Rectal smooth muscle tissue (tissue), 1 donor: ENCODE results near the gene EXD3.
A peak's percentile ranks its signal among the peaks of the same experiment; 100 is the strongest.
"Not testable (repeated sequence)": the region's sequence is repeated elsewhere in the genome, so short reads cannot be mapped to it uniquely, and the experiment has no call there.

Experiments used
- H3K27ac ChIP-seq: one replicate; pipeline ENCODE4 v1.7.0; 2013; ENCODE audit warnings: low read depth, low read length, inconsistent platforms
- H3K27me3 ChIP-seq: one replicate; pipeline ENCODE4 v1.7.0; 2013; ENCODE audit warnings: low read length; ENCODE audit not compliant: control insufficient read depth, insufficient read depth
- H3K36me3 ChIP-seq: one replicate; pipeline ENCODE4 v1.7.0; 2013; ENCODE audit warnings: low read length; ENCODE audit not compliant: control insufficient read depth, insufficient read depth
- H3K4me1 ChIP-seq: one replicate; pipeline ENCODE4 v1.7.0; 2013; ENCODE audit warnings: low read length; ENCODE audit not compliant: control insufficient read depth, insufficient read depth
- H3K4me3 ChIP-seq: one replicate; pipeline ENCODE4 v1.7.0; 2013; ENCODE audit warnings: low read length
- H3K9ac ChIP-seq: one replicate; pipeline ENCODE4 v1.7.0; 2013; ENCODE audit warnings: low read length

Gene EXD3

DNA sequence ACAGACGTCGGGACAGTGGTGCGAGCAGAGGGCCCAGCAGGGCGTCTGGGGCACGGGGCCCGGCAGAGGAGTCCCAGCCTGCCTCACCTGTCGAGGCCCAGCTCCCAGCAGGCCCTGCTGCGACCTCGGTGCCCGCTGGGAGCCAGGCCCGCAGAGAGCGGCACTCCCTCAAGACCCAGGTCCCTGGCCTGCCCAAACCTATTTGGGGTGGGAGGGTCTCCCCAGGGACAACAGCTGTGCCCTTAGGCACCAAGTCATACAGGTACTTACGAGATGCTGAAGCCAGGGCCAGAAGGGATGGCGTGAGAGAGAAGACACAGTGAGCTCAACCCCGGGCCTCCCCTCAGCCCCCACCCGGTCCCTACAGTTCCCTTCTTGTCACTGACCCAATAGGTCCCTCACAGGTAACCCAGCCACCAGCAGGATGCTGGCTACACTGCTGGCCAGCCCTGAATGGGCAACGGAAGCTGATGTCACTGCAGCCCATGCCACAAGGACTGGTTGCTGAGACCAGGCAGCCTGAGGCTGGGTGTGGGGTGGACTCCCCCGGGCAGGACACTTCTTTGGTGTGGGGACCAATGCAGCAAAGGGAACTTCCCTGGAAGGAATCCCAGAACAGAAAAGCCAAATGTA, 32.5 kb upstream of the EXD3 start:
- Histone ChIP-seq H3K27ac (no peak overlapping the region), H3K4me1 (peaks cover 15% of the 10 kb centered on the region), H3K9ac (no peak overlapping the region), H3K4me3 (no peak overlapping the region), H3K27me3 (no peaks in the 10 kb centered on the region), H3K36me3 (peaks cover 4% of the 10 kb centered on the region)

DNA sequence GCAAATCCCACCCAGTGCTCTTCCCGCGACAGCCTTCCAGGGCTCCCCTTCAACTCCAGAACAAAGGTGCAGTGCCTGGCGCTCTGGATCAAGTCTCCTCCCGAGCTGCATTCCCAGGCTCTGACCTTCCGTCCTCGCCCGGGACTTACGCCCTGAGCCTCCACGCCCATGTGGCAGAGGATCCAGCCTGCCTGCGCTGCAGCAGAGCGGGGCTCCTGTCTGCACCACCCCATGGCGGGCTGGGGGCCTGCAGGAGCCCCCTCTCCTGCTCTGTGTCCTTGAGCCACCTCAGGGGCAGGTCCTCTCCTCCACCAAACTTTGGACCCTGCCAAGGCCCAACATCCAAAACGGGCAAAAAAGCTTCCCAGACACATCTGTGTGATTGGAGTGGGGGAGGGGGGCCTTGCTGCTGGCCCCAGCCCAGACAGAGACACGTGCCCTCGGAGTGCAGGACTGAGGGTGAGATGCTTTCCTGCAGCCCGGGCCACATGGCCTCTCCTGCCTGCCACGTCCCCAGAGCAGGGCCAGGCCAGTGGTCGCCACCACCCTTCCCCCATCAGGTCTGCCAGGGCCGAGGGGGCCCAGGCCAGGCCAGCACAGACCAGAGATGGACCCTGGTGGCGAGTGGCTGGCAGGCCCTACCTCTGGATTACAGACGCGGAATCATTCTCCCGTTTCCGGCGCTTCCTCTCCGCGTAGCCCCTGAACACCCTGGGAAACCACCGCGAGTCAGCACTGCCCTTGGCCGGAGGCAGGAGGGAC, 31.8 kb upstream of the EXD3 start:
- no peaks in the 10 kb centered on the region for H3K27me3 ChIP-seq
- H3K4me3 ChIP-seq: peak overlapping the region; percentile 82
- peaks cover 15% of the 10 kb centered on the region for H3K4me1 ChIP-seq
- peak overlapping the region; percentile 70 for H3K27ac ChIP-seq
- peak overlapping the region; percentile 57 for H3K9ac ChIP-seq
- peaks cover 4% of the 10 kb centered on the region for H3K36me3 ChIP-seq

DNA sequence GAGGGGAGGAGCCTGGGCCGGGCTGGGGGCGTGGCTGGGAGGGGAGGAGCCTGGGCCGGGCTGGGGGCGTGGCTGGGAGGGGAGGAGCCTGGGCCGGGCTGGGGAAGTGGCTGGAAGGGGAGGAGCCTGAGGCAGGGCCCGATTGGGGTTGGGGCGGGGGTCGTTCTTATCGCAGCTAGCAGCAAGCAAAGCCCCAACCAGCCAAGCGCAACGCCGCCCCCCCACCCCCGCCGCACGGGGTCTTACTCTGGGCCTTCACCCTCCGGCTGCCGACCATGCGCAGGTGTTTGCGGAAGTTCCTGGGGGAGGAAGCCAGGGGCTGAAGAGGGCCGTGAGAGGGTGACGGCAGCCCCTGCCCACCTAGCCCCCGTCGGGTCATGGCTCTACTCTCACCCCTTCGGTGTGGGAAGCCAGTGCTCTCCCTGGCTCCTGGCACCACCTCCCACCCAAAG, 31.2 kb upstream of the EXD3 start:
- peaks cover 15% of the 10 kb centered on the region for H3K4me1 ChIP-seq
- H3K27me3 ChIP-seq: no peaks in the 10 kb centered on the region
- peak overlapping the region; percentile 70 for H3K27ac ChIP-seq
- peaks cover 4% of the 10 kb centered on the region for H3K36me3 ChIP-seq
- H3K9ac ChIP-seq: peak overlapping the region; percentile 57
- H3K4me3 ChIP-seq: peak overlapping the region; percentile 82

DNA sequence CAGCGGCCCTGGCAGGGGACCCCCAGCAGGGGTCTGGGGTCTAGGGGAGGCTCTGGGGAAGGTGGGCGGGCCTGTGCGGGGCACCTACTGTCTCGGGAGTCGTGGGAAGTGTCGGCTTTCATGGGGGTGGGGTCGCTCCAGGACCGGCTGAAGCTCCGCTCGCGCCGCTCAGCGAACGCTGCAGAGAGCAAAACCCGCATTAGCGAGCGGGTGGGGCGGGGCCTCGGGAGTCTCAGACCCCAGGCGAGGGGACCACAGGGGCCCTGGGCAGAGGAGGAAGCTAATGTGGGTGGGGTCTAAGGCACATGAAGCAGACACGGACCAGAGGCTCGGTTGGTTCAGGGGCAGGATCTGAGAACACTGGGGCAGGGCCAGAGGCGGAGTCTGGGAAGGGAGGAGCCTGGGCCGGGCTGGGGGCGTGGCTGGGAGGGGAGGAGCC, 30.7 kb upstream of the EXD3 start:
- Histone ChIP-seq H3K9ac (no peak overlapping the region), H3K27ac (no peak overlapping the region)

DNA sequence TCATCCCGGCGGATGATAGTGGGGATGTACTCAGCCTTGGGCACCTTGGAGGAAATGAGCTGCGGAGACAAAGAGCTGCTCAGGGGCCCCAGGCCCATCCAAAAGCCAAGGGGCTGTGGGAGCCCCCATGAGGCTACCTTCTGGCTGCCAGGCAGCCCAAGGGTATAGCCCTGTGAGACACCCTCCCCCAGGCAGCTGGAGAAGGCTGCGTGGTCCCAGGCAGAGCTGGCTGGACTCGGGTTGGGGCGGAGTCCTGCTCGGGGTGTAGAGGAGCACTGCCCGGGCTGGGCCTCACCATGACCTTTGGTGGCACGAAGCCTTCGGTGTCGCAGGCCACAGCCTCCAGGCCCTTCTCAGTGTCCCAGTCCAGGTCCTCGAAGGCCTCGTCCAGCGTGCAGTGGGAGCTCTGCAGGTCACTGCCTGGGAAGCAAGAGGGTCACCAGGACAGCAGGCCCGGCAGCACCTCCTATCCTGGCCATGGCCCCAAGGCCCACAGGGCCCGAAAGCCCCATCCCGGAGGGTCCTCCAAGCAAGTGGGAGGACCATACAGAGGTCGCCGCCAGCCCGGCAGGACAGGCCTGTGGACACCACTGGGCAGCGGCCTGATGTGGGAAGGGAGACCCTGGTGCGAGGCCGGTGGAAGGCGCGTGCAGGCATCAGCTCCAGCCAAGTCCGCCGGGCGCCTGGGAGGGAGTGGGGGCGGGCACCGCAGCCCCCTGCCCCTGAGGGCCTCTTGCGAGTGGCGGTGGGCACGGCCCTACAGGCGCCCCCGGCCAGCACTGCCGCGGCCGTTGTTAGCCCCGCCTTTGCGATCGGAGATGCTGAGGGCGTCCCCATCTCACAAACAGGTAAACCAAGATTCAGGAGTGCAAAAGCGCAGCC, 30.0 kb upstream of the EXD3 start:
- peaks cover 11% of the 10 kb centered on the region for H3K4me1 ChIP-seq
- peaks cover 4% of the 10 kb centered on the region for H3K36me3 ChIP-seq
- no peak overlapping the region for H3K9ac ChIP-seq
- H3K4me3 ChIP-seq: peak overlapping the region; percentile 63
- H3K27ac ChIP-seq: no peak overlapping the region
- H3K27me3 ChIP-seq: no peaks in the 10 kb centered on the region

More for the DNA sequence above, 30.7 kb upstream of the EXD3 start:
- H3K4me3 ChIP-seq: peak overlapping the region; percentile 63
- H3K27me3 ChIP-seq: no peaks in the 10 kb centered on the region
- peaks cover 15% of the 10 kb centered on the region for H3K4me1 ChIP-seq
- H3K36me3 ChIP-seq: peaks cover 4% of the 10 kb centered on the region

DNA sequence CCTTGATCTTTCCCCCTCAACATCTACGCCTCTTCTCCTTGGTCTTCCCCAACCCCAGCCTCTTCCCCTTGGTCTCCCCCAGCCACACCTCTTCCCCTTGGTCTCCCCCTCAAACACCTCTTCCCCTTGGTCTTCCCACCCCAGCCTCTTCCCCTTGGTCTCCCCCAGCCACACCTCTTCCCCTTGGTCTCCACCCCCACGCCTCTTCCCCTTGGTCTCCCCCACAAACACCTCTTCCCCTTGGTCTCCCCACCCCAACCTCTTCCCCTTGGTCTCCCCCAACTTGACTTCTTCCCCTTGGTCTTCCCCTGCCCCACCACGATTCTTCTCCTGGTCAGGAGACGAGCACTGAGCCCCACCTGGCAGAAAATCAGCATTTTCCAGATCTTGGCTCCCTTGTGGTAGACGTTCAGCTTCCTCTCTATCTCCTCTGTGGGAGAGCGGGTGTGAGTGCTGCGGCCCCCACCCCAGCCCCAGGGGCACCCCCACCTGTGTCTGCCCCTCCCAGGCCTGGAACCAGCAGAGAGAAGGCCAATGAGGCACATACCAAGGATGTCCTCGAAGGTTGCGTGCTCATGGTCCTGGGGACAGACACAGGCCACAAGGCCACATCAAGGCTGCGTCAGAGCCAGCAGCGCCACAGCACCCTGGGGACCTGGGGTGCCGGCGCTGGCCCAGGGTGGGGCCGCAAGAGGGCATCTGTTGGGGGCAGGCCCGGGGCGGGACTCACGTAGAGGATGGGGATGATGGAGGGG, 29.2 kb upstream of the EXD3 start:
- no peaks in the 10 kb centered on the region for H3K27me3 ChIP-seq
- H3K4me3 ChIP-seq: no peak overlapping the region
- peaks cover 9% of the 10 kb centered on the region for H3K4me1 ChIP-seq
- H3K27ac ChIP-seq: no peak overlapping the region
- H3K9ac ChIP-seq: no peak overlapping the region
- peaks cover 4% of the 10 kb centered on the region for H3K36me3 ChIP-seq

DNA sequence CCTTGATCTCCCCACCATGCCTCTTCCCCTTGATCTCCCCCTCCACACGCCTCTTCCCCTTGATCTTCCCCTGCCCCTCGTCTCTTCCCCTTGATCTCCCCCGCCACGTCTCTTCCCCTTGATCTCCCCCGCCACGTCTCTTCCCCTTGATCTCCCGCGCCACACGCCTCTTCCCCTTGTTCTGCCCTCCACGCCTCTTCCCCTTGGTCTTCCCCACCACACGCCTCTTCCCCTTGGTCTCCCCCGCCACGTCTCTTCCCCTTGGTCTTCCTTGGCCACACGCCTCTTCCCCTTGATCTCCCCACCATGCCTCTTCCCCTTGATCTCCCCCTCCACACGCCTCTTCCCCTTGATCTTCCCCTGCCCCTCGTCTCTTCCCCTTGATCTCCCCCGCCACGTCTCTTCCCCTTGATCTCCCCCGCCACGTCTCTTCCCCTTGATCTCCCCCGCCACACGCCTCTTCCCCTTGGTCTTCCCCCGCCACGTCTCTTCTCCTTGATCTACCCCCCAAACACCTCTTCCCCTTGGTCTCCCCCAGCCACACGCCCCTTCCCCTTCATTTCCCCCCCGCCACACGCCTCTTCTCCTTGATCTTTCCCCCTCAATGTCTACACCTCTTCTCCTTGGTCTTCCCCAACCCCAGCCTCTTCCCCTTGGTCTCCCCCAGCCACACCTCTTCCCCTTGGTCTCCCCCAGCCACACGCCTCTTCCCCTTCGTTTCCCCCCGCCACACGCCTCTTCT, 28.5 kb upstream of the EXD3 start:
- not testable (repeated sequence) for H3K4me3 ChIP-seq, H3K36me3 ChIP-seq, H3K27ac ChIP-seq, H3K9ac ChIP-seq, H3K27me3 ChIP-seq, H3K4me1 ChIP-seq

DNA sequence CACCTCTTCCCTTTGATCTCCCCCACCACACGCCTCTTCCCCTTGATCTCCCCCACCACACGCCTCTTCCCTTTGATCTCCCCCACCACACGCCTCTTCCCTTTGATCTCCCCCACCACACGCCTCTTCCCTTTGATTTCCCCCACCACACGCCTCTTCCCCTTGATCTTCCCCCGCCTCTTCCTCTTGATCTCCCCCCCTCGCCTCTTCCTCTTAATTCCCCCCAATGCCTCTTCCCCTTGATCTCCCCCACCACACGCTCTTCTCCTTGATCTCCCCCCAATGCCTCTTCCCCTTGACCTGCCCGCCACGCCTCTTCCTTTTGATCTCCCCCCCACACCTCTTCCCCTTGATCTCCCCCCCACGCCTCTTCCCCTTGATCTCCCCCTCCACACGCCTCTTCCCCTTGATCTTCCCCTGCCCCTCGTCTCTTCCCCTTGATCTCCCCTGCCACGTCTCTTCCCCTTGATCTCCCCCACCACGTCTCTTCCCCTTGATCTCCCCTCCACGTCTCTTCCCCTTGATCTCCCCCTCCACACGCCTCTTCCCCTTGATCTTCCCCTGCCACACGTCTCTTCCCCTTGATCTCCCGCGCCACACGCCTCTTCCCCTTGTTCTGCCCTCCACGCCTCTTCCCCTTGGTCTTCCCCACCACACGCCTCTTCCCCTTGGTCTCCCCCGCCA, 27.7 kb upstream of the EXD3 start:
- not testable (repeated sequence) for H3K27ac ChIP-seq, H3K4me3 ChIP-seq, H3K27me3 ChIP-seq, H3K9ac ChIP-seq, H3K36me3 ChIP-seq, H3K4me1 ChIP-seq

DNA sequence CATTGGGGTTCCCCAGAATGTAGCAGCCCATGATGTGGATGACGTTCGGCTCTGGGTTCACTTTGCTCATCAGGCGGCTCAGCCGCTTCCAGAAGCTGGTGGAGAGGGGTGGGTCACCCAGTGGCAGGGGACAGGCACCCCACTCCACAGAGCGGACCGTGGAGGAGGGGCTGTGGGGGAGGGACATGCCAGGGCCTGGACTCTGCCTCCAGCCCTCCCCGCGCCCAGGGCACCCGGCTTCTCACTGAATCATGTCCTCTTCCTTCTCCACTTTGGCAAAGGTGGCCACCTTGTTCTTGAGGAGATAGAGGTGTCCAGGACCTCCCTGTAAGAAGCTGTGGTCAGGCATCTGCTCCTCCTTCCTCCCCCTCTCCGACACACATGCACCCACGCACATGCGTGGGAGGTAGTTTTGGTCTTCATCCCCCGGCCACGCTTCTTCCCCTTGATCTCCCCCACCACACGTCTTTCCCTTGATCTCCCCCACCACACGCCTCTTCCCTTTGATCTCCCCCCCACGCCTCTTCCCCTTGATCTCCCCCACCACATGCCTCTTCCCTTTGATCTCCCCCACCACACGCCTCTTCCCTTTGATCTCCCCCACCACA, 27.1 kb upstream of the EXD3 start:
- no peak overlapping the region for H3K27ac ChIP-seq
- H3K4me1 ChIP-seq: peaks cover 9% of the 10 kb centered on the region
- H3K4me3 ChIP-seq: no peak overlapping the region

DNA sequence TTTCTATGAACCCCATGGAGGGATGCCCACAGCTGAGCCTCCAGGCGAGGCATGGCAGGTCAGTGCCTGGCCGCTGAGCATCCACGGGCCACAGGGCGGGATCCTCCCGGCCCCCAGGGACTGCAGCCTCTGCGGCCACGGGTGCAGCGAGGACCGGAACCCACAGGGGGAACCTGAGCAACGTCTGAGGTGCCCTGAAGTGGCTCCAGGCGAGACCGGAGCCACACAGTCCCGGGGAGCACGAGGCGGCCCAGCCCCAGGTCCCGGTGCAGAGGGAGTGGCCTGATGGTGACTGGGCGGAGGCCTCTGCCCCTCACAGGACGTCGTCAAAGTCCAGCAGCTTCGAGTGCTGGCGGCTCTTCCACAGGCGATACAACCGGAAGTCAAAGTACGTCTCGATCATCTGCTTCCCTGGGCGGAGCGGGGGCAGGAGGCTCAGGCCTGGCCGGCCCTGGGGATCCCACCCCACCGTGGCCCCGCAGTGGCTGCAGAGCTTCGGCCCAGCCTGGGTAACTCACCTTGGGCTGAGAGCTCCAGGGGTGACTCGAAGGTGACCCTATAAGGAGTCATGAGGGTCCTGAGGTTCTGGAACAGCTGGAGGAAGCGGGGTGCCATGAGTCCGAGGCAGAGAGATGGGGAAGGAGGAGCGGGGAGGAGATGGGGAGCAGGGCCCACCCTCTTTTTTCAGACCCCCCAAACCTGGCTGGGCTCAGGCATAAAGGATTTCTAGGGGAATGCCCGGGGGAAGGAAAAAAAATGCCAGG, 26.3 kb upstream of the EXD3 start:
- Histone ChIP-seq H3K4me1 (peaks cover 3% of the 10 kb centered on the region), H3K27me3 (no peaks in the 10 kb centered on the region)

More for the DNA sequence above, 27.1 kb upstream of the EXD3 start:
- Histone ChIP-seq H3K36me3 (peaks cover 4% of the 10 kb centered on the region), H3K9ac (no peak overlapping the region), H3K27me3 (no peaks in the 10 kb centered on the region)

More for the DNA sequence above, 26.3 kb upstream of the EXD3 start:
- no peak overlapping the region for H3K4me3 ChIP-seq
- no peak overlapping the region for H3K27ac ChIP-seq
- no peak overlapping the region for H3K9ac ChIP-seq
- peaks cover 4% of the 10 kb centered on the region for H3K36me3 ChIP-seq
